Right lobe of liver (tissue), 4 donors: ENCODE measurements around the gene SYT17.

ENCODE experiments used
- POLR2A ChIP-seq: fragments of 450-650 bp; IDR thresholded peaks from one replicate; pipeline ENCODE4 v1.6.1; 2017; ENCODE audit warnings: antibody characterized with exemption, mild to moderate bottlenecking
- TF ChIP-seq, protein P1 (sequence below), 4 donors: fragments of 200-600 bp in 3 of 4; fragments of 450-650 bp in 1 of 4; IDR thresholded peaks; one replicate each; pipeline versions ENCODE4 v1.5.1 to v1.8.0; 2016 to 2022; ENCODE audit warnings: antibody characterized with exemption in 4 of 4, mild to moderate bottlenecking in 2 of 4
- donor health status: DM: no; HTN: no; CAD: no.
- donor health status: DM: no; HTN: no; CAD: no.
- donor health status: DM: no; HTN: yes; CAD: no.

DNA sequence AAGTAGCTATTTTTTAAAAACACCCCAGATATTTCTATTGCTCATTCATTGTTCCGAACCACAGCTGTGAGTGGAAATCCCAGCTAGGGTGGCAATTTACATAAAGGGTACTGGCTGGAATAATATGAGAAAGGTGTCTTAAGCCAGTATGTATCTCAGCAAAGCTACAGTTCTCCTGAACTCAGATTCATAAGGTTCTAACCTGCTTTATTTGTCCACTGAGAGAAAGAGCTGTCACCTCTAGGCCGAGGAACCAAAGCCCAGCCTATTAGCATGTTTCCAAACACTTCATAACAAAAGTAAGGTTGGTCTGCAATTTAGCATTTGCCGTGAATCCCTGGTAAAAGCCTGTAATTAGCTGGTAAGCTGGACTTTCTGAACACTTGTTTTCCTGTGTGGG, 60.5 kb downstream of the SYT17 start:
- no peak for TF ChIP-seq POLR2A
- TF ChIP-seq, protein P1, sequence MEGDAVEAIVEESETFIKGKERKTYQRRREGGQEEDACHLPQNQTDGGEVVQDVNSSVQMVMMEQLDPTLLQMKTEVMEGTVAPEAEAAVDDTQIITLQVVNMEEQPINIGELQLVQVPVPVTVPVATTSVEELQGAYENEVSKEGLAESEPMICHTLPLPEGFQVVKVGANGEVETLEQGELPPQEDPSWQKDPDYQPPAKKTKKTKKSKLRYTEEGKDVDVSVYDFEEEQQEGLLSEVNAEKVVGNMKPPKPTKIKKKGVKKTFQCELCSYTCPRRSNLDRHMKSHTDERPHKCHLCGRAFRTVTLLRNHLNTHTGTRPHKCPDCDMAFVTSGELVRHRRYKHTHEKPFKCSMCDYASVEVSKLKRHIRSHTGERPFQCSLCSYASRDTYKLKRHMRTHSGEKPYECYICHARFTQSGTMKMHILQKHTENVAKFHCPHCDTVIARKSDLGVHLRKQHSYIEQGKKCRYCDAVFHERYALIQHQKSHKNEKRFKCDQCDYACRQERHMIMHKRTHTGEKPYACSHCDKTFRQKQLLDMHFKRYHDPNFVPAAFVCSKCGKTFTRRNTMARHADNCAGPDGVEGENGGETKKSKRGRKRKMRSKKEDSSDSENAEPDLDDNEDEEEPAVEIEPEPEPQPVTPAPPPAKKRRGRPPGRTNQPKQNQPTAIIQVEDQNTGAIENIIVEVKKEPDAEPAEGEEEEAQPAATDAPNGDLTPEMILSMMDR (IDR thresholded peaks at IDR 0.05), result no peak
